Measurements from ENCODE around the gene NF2.
A peak's percentile ranks its signal among the peaks of the same experiment; 100 is the strongest.

The NF2 gene

DNA sequence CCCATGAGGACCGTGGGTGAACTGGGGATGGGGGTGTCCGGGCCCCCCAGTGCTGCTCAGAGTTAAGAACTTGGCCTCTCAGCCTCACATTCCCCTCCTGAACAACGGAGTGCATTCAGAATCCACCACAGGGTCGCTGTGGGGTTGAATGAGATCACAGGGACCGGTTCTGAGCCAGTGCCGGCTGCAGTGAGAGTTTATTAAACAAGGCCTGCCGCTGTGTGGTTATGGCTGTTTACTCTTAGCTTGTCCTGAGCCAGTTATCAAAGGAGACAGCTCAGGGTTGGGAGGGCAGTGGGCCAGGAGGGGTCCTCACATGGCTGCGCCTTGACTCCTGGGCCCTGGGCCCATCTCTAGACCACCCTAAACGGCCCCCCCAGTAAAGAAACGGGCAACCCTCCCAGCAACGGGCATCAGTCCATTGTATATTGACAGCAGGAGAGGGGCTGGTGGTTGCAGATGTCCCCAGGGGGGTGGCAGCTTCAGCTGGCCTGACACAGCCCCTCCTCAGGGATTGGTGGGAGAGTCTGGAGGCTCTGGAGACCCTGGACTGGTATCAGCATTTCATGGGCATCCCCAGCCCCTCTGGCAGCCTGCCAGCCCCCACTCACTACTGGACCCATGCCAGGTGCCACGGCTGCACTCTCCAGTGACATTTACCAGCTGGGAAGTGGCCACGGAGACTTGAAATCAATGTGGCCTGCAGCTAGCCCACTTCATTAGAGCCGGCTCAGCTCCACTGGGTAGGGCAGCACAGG lies 101.3 kb downstream of the NF2 start:
- TF ChIP-seq, protein P1, sequence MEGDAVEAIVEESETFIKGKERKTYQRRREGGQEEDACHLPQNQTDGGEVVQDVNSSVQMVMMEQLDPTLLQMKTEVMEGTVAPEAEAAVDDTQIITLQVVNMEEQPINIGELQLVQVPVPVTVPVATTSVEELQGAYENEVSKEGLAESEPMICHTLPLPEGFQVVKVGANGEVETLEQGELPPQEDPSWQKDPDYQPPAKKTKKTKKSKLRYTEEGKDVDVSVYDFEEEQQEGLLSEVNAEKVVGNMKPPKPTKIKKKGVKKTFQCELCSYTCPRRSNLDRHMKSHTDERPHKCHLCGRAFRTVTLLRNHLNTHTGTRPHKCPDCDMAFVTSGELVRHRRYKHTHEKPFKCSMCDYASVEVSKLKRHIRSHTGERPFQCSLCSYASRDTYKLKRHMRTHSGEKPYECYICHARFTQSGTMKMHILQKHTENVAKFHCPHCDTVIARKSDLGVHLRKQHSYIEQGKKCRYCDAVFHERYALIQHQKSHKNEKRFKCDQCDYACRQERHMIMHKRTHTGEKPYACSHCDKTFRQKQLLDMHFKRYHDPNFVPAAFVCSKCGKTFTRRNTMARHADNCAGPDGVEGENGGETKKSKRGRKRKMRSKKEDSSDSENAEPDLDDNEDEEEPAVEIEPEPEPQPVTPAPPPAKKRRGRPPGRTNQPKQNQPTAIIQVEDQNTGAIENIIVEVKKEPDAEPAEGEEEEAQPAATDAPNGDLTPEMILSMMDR (conservative IDR thresholded peaks at IDR 0.05) = no peak; the same call in 1 of the 2 replicates
- peak overlapping the region; percentile 68 for H3K27ac ChIP-seq

DNA sequence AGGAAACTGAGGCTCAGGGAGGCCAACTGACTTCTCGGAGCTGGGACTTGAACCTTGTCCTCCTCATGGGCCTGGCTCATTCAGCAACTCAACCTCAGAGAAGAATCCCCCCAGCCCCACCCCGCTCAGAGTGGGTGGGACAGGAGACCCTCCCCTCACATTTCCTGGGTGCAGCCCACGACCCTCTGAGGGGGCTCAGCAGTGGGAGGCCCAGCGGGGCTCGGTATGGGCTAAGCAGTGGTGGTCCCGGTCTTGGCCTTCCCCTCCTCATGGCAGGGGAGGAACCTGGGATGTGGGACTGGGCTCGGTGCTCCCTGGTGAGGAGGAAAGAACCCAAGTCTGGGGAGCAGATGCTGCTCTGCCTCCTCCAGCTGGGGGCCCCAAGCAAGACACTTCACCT lies 102.2 kb downstream of the NF2 start:
- TF ChIP-seq, protein P1 (conservative IDR thresholded peaks at IDR 0.05) = no peak
- H3K27ac ChIP-seq = peak overlapping the region; percentile 68

DNA sequence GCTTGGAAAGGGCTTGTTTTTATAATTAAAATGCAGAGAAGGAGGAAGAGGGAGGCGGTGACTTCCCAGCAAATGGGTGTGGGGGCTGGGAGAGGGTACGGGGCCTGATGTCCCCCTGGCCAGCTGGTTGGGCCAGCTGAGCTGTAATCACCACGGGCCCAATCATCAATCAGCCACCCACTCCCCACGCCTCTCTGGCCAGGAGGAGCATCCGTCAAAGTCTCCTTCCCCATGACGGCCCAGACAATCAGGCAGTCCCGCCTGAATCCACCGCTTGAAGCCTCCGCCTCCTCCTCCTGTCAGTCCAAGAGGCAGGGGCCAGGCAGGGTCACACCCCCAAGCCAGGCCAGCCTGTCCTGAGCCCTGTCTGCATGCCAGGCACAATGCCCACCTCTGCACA lies 103.1 kb downstream of the NF2 start:
- 0 out of 2 replicates have a peak overlapping the region, but pooled peaks have one; percentile 68 for H3K27ac ChIP-seq
- TF ChIP-seq, protein P1 (conservative IDR thresholded peaks at IDR 0.05) = no peak

DNA sequence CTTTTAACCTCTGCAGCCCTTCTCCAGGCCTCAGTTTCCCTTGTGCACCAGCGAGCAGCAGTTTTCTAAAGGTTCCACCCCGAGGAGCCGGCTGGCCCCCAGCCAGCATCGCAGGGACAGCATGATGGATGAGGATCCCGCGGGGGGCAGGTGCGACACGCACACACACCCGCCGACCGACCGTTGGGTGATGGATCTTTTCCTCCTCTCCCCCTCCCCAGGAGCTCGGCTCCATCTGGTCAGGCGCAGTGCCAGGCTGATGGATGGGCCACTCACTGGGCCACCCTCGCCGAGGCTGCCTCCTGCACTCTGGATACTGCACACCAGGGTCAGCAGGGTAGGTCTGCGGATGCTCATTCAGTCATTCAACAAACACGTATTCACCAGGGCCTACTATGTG lies 103.6 kb downstream of the NF2 start:
- TF ChIP-seq, protein P1 (conservative IDR thresholded peaks at IDR 0.05) = no peak
- no peak overlapping the region for H3K27ac ChIP-seq

DNA sequence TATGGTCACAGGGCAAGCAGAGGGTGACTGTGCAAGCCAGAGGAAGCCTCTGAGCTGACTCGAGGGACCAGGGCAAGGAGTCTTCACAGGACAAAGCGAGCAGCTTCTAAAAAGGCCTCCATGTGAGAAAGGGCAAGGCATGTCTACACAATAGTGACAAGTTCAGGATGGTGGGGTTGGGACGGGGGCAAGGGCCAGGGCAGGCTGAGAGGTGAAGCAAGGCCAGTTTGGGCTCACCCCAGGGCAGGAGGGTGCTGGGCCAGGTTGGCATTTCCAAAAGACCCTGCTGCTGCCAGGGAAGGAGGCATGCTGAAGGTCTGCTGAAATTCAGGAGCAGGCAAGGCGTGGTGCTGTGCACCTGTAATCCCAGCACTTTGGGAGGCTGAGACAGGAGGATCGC lies 104.0 kb downstream of the NF2 start:
- TF ChIP-seq, protein P1 (conservative IDR thresholded peaks at IDR 0.05) = no peak
- no peak overlapping the region for H3K27ac ChIP-seq

DNA sequence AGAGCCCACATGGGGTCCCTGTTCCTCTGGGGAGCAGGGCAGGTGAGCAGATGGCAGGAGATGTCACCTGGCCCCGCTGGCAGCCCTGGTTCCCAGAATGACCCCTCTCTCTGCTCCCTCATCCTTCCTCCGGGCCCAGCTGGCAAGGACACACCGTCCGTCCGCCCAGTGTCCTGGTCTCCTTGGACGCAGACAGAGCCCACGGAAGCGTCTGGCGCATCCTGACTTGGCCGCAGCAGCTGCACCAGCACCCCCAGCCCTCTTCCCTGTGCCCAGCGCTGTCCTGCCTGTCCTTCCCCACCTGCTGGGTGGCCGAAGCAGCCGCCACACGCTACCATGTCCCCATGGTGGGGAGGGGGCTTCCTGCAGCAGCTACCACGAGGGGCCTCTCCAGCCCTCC lies 106.8 kb downstream of the NF2 start:
- H3K27ac ChIP-seq = peak overlapping the region; percentile 43; the same call in 1 of the 2 replicates
- TF ChIP-seq, protein P1 (conservative IDR thresholded peaks at IDR 0.05) = no peak

DNA sequence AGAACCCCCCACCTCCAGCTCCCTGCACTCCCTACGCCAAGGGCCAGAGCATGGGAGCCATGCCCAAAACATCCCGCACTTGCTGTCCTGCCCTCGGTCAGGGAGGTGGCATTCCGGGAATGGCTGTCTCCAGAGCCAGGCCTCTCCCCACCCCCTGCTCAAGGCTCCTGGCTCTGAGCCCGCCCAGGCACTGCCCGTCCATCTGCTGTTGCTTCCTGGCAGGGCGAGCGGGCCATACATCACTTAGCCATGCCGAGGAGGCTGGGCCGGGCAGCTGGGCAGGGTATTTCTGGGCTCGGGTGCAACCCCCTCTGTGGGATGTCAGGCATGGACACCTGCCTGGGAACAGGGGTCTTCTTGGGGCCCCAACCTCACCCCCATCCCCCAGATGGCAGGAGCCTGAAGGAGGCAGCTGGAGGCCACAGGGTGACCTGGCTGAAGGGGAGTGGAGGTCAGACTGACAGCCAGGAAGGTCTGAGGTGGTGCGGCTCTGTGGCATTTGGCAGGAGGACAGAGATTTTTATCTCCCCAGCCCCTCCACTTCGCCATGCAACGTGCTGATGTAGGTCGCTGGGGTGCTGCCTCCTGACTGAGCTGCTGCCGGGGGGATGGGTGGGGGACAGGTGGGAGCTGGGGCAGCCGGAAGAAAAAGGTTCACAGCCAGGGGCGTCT lies 107.6 kb downstream of the NF2 start:
- H3K27ac ChIP-seq = peak overlapping the region; percentile 43; the same call in 1 of the 2 replicates
- TF ChIP-seq, protein P1 (conservative IDR thresholded peaks at IDR 0.05) = no peak

Data from VCaP (cell line).